Neural cell (in vitro differentiated cells): ENCODE measurements around the gene CKLF. TPM values are rescaled to one million over a fixed set of nuclear protein-coding genes. Genes with fewer than 3 reads are reported as not detected.

Experiments
- H2AFZ ChIP-seq: fragments of 200-600, 300-800 bp; sonication (generic), shearing (Covaris generic); 2 replicates; pipeline ENCODE4 v1.6.0; 2014; ENCODE audit warnings: low read depth, mild to moderate bottlenecking, antibody characterized with exemption, low read length, moderate library complexity
- H3F3A ChIP-seq: fragments of 200-600 bp; shearing (Covaris generic); 2 replicates; pipeline ENCODE4 v1.6.1; 2016; ENCODE audit warnings: mild to moderate bottlenecking, moderate library complexity, mixed read lengths, antibody characterized with exemption, low read length; ENCODE audit not compliant: insufficient read depth, poor library complexity, severe bottlenecking
- H3K27ac ChIP-seq: fragments of 200-600, 300-800 bp; sonication (generic), shearing (Covaris generic); 2 replicates; pipeline ENCODE4 v1.5.1; 2014; ENCODE audit warnings: mild to moderate bottlenecking, low read length, moderate library complexity
- H3K27me3 ChIP-seq: fragments of 300-800, 200-600 bp; sonication (generic), shearing (Covaris generic); 2 replicates; pipeline ENCODE4 v1.6.0; 2014; ENCODE audit warnings: mild to moderate bottlenecking, low read depth, low read length, moderate library complexity; ENCODE audit not compliant: insufficient read depth
- H3K36me3 ChIP-seq: fragments of 300-800, 200-600 bp; sonication (generic), shearing (Covaris generic); 2 replicates; pipeline ENCODE4 v1.5.1; 2014; ENCODE audit warnings: mild to moderate bottlenecking, antibody characterized with exemption, low read length, moderate library complexity; ENCODE audit not compliant: insufficient read depth
- H3K4me2 ChIP-seq: fragments of 300-800, 200-600 bp; sonication (generic), shearing (Covaris generic); 2 replicates; pipeline ENCODE4 v1.6.0; 2014; ENCODE audit warnings: mild to moderate bottlenecking, low read length
- H3K4me3 ChIP-seq: fragments of 300-800, 200-600 bp; sonication (generic), shearing (Covaris generic); 2 replicates; pipeline ENCODE4 v1.5.1; 2014; ENCODE audit warnings: mild to moderate bottlenecking, low read length, moderate library complexity
- H3K79me2 ChIP-seq: fragments of 200-600 bp; shearing (Covaris generic); replicated peaks from 2 replicates; pipeline ENCODE4 v1.6.0; 2014; ENCODE audit warnings: mild to moderate bottlenecking, low read length, moderate library complexity; ENCODE audit not compliant: insufficient read depth
- H3K9ac ChIP-seq: fragments of 300-800, 200-600 bp; sonication (generic), shearing (Covaris generic); 2 replicates; pipeline ENCODE4 v1.6.1; 2016; ENCODE audit warnings: mild to moderate bottlenecking, low read length, mixed read lengths
- H3K9me2 ChIP-seq: fragments of 200-600 bp; shearing (Covaris generic); 2 replicates; pipeline ENCODE4 v1.6.1; 2016; ENCODE audit warnings: mild to moderate bottlenecking, low read length, mixed read lengths; ENCODE audit not compliant: insufficient read depth
- H3K9me3 ChIP-seq: fragments of 200-600, 300-800 bp; sonication (generic), shearing (Covaris generic); 2 replicates; pipeline ENCODE4 v1.6.1; 2016; ENCODE audit warnings: mild to moderate bottlenecking, mixed run types, low read length, moderate library complexity, mixed read lengths
- H4K20me1 ChIP-seq: fragments of 200-600 bp; shearing (Covaris generic); 2 replicates; pipeline ENCODE4 v1.6.1; 2016; ENCODE audit warnings: mild to moderate bottlenecking, mixed run types; ENCODE audit not compliant: insufficient read depth
- EP300 ChIP-seq: fragments of 450-650 bp; conservative IDR thresholded peaks from 2 replicates; pipeline ENCODE4 v1.6.1; 2014; ENCODE audit warnings: antibody characterized with exemption, mild to moderate bottlenecking, moderate library complexity; ENCODE audit not compliant: poor library complexity, severe bottlenecking
- EZH2 ChIP-seq: fragments of 200-600, 300-800 bp; shearing (Covaris generic), sonication (generic); IDR thresholded peaks from 2 replicates; pipeline ENCODE4 v1.6.1; 2014; ENCODE audit warnings: antibody characterized with exemption, low read length, borderline replicate concordance, mild to moderate bottlenecking; ENCODE audit not compliant: insufficient read depth, poor library complexity, severe bottlenecking
- MXI1 ChIP-seq: fragments of 450-650 bp; conservative IDR thresholded peaks from 2 replicates; pipeline ENCODE4 v1.6.1; 2014; ENCODE audit warnings: antibody characterized with exemption, mild to moderate bottlenecking; ENCODE audit not compliant: poor library complexity, severe bottlenecking
- POLR2AphosphoS5 ChIP-seq: IDR thresholded peaks from 2 replicates; pipeline ENCODE4 v1.6.1; 2012
- RAD21 ChIP-seq: fragments of 450-650 bp; conservative IDR thresholded peaks from 2 replicates; pipeline ENCODE4 v1.6.1; 2014; ENCODE audit warnings: antibody characterized with exemption, mild to moderate bottlenecking, moderate library complexity
- SMC3 ChIP-seq: fragments of 450-650 bp; conservative IDR thresholded peaks from 2 replicates; pipeline ENCODE4 v1.6.1; 2014; ENCODE audit warnings: antibody characterized with exemption, mild to moderate bottlenecking, moderate library complexity; ENCODE audit not compliant: poor library complexity
- TAF1 ChIP-seq: IDR thresholded peaks from 2 replicates; pipeline ENCODE4 v1.6.1; 2012; ENCODE audit warnings: low read depth
- polyA plus RNA-seq: library from polyadenylated mRNA; depleted of rRNA; stranded (reverse); fragments of >200 nt; gene quantifications from 2 replicates; pipeline ENCODE4 v1.2.3, GENCODE V29; 2014
- TF ChIP-seq, protein P1 (sequence below): fragments of 450-650 bp; IDR thresholded peaks from 2 replicates; pipeline ENCODE4 v1.5.1; 2014; ENCODE audit warnings: antibody characterized with exemption, mild to moderate bottlenecking, moderate library complexity; ENCODE audit not compliant: poor library complexity, severe bottlenecking
- TF ChIP-seq, protein P2 (sequence below): IDR thresholded peaks from 2 replicates; pipeline ENCODE4 v1.6.1; 2012; ENCODE audit warnings: borderline replicate concordance

Gene CKLF
- polyA plus RNA-seq, 1 donor from 2014 or later = 40.8 TPM

DNA sequence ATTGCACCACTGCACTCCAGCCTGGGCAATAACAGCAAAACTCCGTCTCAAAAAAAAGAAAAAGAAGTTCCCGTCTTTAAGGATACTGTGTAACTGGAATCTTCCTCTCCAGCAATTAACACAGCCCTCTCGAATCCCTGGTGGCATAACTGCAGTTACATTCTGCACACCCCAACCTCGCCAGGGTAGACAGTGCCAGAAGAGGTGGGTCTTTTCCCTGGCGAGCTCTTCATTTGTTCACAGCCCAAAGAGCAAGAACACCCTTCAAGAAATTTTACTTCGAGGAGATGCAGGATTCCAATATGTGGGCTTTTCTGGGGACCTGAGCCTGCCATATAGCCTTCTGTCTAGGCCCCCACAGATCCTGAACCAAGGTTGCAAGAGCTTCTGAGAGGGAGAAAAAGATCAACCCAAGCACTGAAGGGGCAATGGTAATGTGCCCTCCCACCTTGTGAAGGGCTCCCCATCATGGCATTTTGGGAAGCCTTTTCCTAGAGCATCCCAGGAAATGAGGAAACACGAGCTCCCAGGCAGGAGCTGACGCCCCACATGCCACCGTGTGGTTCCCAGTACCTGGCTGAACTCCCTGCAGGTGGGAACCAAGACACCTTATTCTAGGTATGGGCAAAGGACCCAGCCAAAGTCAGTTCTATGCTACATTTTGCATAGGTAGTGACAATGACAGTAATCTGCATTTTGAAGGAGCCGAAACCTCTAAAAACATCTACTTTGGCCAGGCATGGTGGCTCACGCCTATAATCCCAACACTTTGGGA, 29.4 kb upstream of the CKLF start:
- H3K9me3 ChIP-seq = no peaks in the 10 kb centered on the region
- H2AFZ ChIP-seq = no peak overlapping the region
- no peak overlapping the region for H3K4me3 ChIP-seq
- no peak overlapping the region for H3K27ac ChIP-seq
- no peaks in the 10 kb centered on the region for H4K20me1 ChIP-seq
- H3K79me2 ChIP-seq = no peaks in the 10 kb centered on the region
- no peak overlapping the region for H3K4me2 ChIP-seq
- H3K27me3 ChIP-seq = no peaks in the 10 kb centered on the region
- H3K9me2 ChIP-seq = no peaks in the 10 kb centered on the region
- no peak overlapping the region for H3K9ac ChIP-seq
- H3F3A ChIP-seq = no peaks in the 10 kb centered on the region
- TF ChIP-seq, protein P1, sequence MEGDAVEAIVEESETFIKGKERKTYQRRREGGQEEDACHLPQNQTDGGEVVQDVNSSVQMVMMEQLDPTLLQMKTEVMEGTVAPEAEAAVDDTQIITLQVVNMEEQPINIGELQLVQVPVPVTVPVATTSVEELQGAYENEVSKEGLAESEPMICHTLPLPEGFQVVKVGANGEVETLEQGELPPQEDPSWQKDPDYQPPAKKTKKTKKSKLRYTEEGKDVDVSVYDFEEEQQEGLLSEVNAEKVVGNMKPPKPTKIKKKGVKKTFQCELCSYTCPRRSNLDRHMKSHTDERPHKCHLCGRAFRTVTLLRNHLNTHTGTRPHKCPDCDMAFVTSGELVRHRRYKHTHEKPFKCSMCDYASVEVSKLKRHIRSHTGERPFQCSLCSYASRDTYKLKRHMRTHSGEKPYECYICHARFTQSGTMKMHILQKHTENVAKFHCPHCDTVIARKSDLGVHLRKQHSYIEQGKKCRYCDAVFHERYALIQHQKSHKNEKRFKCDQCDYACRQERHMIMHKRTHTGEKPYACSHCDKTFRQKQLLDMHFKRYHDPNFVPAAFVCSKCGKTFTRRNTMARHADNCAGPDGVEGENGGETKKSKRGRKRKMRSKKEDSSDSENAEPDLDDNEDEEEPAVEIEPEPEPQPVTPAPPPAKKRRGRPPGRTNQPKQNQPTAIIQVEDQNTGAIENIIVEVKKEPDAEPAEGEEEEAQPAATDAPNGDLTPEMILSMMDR = no peak
- TF ChIP-seq, protein P2, sequence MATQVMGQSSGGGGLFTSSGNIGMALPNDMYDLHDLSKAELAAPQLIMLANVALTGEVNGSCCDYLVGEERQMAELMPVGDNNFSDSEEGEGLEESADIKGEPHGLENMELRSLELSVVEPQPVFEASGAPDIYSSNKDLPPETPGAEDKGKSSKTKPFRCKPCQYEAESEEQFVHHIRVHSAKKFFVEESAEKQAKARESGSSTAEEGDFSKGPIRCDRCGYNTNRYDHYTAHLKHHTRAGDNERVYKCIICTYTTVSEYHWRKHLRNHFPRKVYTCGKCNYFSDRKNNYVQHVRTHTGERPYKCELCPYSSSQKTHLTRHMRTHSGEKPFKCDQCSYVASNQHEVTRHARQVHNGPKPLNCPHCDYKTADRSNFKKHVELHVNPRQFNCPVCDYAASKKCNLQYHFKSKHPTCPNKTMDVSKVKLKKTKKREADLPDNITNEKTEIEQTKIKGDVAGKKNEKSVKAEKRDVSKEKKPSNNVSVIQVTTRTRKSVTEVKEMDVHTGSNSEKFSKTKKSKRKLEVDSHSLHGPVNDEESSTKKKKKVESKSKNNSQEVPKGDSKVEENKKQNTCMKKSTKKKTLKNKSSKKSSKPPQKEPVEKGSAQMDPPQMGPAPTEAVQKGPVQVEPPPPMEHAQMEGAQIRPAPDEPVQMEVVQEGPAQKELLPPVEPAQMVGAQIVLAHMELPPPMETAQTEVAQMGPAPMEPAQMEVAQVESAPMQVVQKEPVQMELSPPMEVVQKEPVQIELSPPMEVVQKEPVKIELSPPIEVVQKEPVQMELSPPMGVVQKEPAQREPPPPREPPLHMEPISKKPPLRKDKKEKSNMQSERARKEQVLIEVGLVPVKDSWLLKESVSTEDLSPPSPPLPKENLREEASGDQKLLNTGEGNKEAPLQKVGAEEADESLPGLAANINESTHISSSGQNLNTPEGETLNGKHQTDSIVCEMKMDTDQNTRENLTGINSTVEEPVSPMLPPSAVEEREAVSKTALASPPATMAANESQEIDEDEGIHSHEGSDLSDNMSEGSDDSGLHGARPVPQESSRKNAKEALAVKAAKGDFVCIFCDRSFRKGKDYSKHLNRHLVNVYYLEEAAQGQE = no peak
- no peaks in the 10 kb centered on the region for H3K36me3 ChIP-seq

DNA sequence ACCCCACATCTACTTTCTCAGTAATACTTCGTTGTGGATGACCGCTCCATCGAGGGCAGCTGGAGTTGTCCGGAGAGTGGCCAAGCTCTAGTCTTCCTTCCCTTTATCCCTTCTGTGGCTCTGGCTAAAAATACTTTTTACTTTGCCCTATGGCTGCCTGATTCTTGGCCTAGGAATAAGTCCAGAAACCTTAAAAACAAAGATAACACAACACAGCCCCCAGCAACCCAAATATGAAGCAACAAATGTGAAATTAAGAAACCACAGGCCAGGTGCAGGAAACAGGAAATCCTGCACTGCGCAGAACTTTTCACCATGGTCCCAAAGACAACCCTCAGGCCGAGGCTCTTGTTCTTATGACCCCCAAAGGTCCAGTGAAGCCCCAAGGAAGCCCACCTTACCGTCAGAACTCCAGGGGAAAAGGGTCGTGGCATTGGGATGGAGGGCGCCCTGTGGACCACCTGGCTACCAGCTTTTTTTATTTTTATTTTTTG, 28.5 kb upstream of the CKLF start:
- H3K9me3 ChIP-seq = no peaks in the 10 kb centered on the region
- no peak overlapping the region for H3K9ac ChIP-seq
- no peaks in the 10 kb centered on the region for H3K27me3 ChIP-seq
- no peaks in the 10 kb centered on the region for H3K9me2 ChIP-seq
- no peaks in the 10 kb centered on the region for H4K20me1 ChIP-seq
- no peak overlapping the region for H2AFZ ChIP-seq
- no peak for TF ChIP-seq EP300
- no peak for TF ChIP-seq RAD21
- TF ChIP-seq, protein P1 = no peak
- TF ChIP-seq SMC3 = no peak
- no peak for TF ChIP-seq POLR2AphosphoS5
- TF ChIP-seq EZH2 = no peak
- TF ChIP-seq, protein P2 = no peak
- TF ChIP-seq MXI1 = no peak
- TF ChIP-seq TAF1 = no peak
- no peak overlapping the region for H3K4me2 ChIP-seq
- H3K4me3 ChIP-seq = no peak overlapping the region
- H3K79me2 ChIP-seq = no peaks in the 10 kb centered on the region
- no peaks in the 10 kb centered on the region for H3K36me3 ChIP-seq
- H3K27ac ChIP-seq = no peak overlapping the region
- no peaks in the 10 kb centered on the region for H3F3A ChIP-seq
